SH-SY5Y (cell line): ENCODE data around the gene UBE2N.

Source experiments
- GATA2 ChIP-seq: IDR thresholded peaks from 2 replicates; pipeline ENCODE4 v1.6.1; 2011; ENCODE audit warnings: mild to moderate bottlenecking, low read depth, low read length
- GATA3 ChIP-seq: IDR thresholded peaks from 2 replicates; pipeline ENCODE4 v1.6.1; 2011; ENCODE audit warnings: low read depth, mild to moderate bottlenecking, low read length, moderate library complexity

- TF ChIP-seq GATA2 (no peak), GATA3 (no peak)
Measured at GRCh38 chr12:93483151-93483807, 41.5 kb upstream of the UBE2N start.
